Measurements from ENCODE around the gene ENPP1. TPM values are rescaled to one million over a fixed set of nuclear protein-coding genes. Genes with fewer than 3 reads are reported as not detected.

ENPP1 gene
- total RNA-seq, 1 experiment from 2014 or later = 29.7 TPM

DNA sequence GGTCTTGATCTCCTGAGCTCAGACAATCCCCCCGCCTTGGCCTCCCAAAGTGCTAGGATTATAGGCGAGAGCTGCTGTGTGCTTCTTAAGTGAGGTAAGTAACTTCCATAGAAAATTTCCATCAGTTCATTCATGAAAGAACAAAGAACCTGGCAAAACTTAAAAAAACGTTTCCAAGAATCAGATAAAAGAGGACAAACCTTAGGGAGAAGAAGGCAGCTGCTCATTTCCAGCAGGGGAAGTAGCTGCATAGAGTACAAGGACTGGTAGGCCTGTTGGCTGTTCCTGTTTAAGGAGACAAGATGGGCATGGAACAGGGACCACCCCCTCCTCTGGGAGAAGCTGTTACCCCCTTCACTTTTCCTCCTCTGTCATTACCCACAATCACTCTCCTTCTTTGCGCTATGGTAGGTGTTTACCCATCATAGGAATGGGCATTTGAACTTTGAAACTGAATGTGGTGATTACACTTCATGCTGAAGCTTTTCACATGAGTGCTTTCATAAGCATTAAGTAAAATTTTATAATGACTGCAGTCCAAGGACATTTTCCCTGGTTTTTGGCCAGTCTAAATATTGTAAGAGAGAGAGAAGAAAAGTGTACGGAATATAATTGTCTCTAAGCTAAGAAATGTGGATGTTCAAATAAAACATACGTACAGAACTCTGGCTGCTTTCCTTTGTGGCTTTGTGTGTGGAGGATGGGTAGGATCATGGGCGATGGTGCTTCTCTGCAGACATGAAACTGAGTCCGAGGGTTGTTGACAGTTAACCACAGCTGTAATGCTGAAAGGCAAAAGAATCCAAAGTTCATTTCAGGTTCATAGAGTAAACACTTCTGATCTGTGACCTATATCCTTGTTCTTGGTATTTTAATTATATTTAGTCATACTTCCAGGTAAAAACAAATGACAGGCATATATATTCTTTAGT lies 86.9 kb downstream of the ENPP1 start:
- peaks cover 60% of the 10 kb centered on the region for H3K36me3 Mint-ChIP-seq
- no peak overlapping the region for H3K4me3 Mint-ChIP-seq

DNA sequence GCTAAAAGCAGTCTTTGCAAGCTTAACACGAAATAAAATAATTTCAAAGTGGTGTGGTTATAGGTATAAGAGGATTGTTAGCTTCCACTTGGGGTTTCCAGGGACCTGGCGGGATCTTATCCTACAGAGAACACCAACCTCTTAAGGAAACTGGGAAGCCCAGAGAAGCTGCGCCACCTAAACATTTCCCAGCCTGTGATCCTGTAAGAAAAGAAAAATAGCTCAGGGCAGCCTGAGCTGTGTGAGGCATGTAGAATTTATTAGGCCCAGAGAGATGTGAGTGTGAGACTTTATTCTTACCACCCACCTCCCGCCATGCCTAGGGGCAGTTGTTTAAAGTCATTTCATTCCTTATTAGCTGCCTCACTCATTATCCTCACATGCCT lies 89.2 kb downstream of the ENPP1 start:
- ChIA-PET CTCF (interaction anchor here (1.1 kb wide), 1 partner anchor 13 kb away, joined by 3 read pairs; no protein-coding TSS in a partner anchor), POLR2A (no interaction called here)
- Mint-ChIP-seq H3K36me3 (peaks cover 45% of the 10 kb centered on the region), H3K4me3 (no peak overlapping the region), H3K9me3 (peaks cover 37% of the 10 kb centered on the region), H3K27ac (no peak overlapping the region), H3K4me1 (peaks cover 35% of the 10 kb centered on the region), H3K27me3 (ENCODE audit: low read depth) (peaks cover 2% of the 10 kb centered on the region; the same call in 1 of the 2 replicates)
- DNase-seq (ENCODE audit: low spot score) (no peak), ATAC-seq (no peak)
- TF ChIP-seq GABPB1 (CRISPR knock-in tag; IDR thresholded peaks at IDR 0.05) = no peak
- TF ChIP-seq, protein P1, sequence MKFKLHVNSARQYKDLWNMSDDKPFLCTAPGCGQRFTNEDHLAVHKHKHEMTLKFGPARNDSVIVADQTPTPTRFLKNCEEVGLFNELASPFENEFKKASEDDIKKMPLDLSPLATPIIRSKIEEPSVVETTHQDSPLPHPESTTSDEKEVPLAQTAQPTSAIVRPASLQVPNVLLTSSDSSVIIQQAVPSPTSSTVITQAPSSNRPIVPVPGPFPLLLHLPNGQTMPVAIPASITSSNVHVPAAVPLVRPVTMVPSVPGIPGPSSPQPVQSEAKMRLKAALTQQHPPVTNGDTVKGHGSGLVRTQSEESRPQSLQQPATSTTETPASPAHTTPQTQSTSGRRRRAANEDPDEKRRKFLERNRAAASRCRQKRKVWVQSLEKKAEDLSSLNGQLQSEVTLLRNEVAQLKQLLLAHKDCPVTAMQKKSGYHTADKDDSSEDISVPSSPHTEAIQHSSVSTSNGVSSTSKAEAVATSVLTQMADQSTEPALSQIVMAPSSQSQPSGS (CRISPR knock-in tag; IDR thresholded peaks at IDR 0.05; ENCODE audit: borderline replicate concordance, low read depth) = no peak
- TF ChIP-seq CREM (CRISPR knock-in tag; IDR thresholded peaks at IDR 0.05) = no peak
- TF ChIP-seq GRHL2 (CRISPR knock-in tag; IDR thresholded peaks at IDR 0.05; ENCODE audit: insufficient replicate concordance, severe bottlenecking) = no peak
- TF ChIP-seq, protein P2, sequence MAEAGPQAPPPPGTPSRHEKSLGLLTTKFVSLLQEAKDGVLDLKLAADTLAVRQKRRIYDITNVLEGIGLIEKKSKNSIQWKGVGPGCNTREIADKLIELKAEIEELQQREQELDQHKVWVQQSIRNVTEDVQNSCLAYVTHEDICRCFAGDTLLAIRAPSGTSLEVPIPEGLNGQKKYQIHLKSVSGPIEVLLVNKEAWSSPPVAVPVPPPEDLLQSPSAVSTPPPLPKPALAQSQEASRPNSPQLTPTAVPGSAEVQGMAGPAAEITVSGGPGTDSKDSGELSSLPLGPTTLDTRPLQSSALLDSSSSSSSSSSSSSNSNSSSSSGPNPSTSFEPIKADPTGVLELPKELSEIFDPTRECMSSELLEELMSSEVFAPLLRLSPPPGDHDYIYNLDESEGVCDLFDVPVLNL (CRISPR knock-in tag; IDR thresholded peaks at IDR 0.05; ENCODE audit: borderline replicate concordance, low read depth) = no peak
- TF ChIP-seq, protein P3, sequence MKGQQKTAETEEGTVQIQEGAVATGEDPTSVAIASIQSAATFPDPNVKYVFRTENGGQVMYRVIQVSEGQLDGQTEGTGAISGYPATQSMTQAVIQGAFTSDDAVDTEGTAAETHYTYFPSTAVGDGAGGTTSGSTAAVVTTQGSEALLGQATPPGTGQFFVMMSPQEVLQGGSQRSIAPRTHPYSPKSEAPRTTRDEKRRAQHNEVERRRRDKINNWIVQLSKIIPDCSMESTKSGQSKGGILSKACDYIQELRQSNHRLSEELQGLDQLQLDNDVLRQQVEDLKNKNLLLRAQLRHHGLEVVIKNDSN (CRISPR knock-in tag; IDR thresholded peaks at IDR 0.05) = no peak
- TF ChIP-seq OVOL2 (CRISPR knock-in tag; IDR thresholded peaks at IDR 0.05; ENCODE audit: borderline replicate concordance) = no peak
- no peak for TF ChIP-seq CREB1 (CRISPR knock-in tag; IDR thresholded peaks at IDR 0.05)
- no peak for TF ChIP-seq ZBTB21 (CRISPR knock-in tag; IDR thresholded peaks at IDR 0.05; ENCODE audit: borderline replicate concordance)
- TF ChIP-seq MYBL2 (CRISPR knock-in tag; IDR thresholded peaks at IDR 0.05) = no peak
- no peak for TF ChIP-seq ETV6 (CRISPR knock-in tag; IDR thresholded peaks at IDR 0.05)
- TF ChIP-seq, protein P4, sequence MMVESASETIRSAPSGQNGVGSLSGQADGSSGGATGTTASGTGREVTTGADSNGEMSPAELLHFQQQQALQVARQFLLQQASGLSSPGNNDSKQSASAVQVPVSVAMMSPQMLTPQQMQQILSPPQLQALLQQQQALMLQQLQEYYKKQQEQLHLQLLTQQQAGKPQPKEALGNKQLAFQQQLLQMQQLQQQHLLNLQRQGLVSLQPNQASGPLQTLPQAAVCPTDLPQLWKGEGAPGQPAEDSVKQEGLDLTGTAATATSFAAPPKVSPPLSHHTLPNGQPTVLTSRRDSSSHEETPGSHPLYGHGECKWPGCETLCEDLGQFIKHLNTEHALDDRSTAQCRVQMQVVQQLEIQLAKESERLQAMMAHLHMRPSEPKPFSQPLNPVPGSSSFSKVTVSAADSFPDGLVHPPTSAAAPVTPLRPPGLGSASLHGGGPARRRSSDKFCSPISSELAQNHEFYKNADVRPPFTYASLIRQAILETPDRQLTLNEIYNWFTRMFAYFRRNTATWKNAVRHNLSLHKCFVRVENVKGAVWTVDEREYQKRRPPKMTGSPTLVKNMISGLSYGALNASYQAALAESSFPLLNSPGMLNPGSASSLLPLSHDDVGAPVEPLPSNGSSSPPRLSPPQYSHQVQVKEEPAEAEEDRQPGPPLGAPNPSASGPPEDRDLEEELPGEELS (CRISPR knock-in tag; IDR thresholded peaks at IDR 0.05) = no peak
- no peak for TF ChIP-seq SP1 (CRISPR knock-in tag; conservative IDR thresholded peaks at IDR 0.05)

More for the DNA sequence above, 86.9 kb downstream of the ENPP1 start:
- Mint-ChIP-seq H3K27ac (no peak overlapping the region; the same call in 1 of the 2 replicates), H3K4me1 (peaks cover 21% of the 10 kb centered on the region), H3K27me3 (ENCODE audit: low read depth) (peaks cover 2% of the 10 kb centered on the region; the same call in 1 of the 2 replicates), H3K9me3 (peaks cover 33% of the 10 kb centered on the region)
- DNase-seq (ENCODE audit: low spot score) = no peak
- POLR2A ChIA-PET = interaction anchor here (0.7 kb wide), 1 partner anchor 24 kb away, joined by 4 read pairs; no protein-coding TSS in a partner anchor
- ATAC-seq = no peak; the same call in 1 of the 2 replicates
- CTCF ChIA-PET = interaction anchor here (1.2 kb wide), 1 partner anchor 15 kb away, joined by 3 read pairs; no protein-coding TSS in a partner anchor
- TF ChIP-seq ZNF263 (CRISPR knock-in tag; IDR thresholded peaks at IDR 0.05; ENCODE audit: low read depth) (no peak), GABPB1 (CRISPR knock-in tag; IDR thresholded peaks at IDR 0.05) (peak; percentile 58)

DNA sequence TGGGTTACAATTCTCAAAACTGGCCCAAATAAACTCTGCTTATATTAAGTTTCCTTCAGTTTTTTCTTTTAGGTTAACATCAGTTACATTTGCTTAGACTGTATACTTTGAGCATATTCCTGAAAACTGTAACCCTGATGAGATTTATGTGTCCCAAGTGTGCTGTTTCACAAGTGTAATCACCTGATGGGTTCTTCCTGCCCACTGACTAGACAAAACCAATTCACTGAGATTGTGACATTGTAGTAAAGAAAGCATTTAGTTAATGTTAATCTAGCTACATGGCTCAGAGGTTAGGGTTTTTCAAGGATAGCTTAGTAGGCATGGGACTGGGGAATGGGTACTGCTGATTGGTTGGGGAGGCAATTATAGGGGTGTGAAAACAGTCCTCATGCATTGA lies 89.8 kb downstream of the ENPP1 start:
- Mint-ChIP-seq H3K9me3 (peaks cover 37% of the 10 kb centered on the region), H3K4me1 (peaks cover 35% of the 10 kb centered on the region), H3K4me3 (no peak overlapping the region), H3K27ac (no peak overlapping the region), H3K36me3 (peaks cover 47% of the 10 kb centered on the region), H3K27me3 (ENCODE audit: low read depth) (peaks cover 2% of the 10 kb centered on the region; the same call in 1 of the 2 replicates)
- CTCF ChIA-PET = interaction anchor here (1.1 kb wide), 1 partner anchor 13 kb away, joined by 3 read pairs; no protein-coding TSS in a partner anchor
- POLR2A ChIA-PET = no interaction called here
- ATAC-seq = no peak
- no peak for DNase-seq (ENCODE audit: low spot score)
- TF ChIP-seq MYBL2 (CRISPR knock-in tag; IDR thresholded peaks at IDR 0.05) = no peak
- no peak for TF ChIP-seq FOXJ3 (CRISPR knock-in tag; IDR thresholded peaks at IDR 0.05; ENCODE audit: borderline replicate concordance)
- TF ChIP-seq, protein P2 (CRISPR knock-in tag; IDR thresholded peaks at IDR 0.05; ENCODE audit: borderline replicate concordance, low read depth) = no peak
- TF ChIP-seq, protein P3 (CRISPR knock-in tag; IDR thresholded peaks at IDR 0.05) = no peak
- TF ChIP-seq, protein P5, sequence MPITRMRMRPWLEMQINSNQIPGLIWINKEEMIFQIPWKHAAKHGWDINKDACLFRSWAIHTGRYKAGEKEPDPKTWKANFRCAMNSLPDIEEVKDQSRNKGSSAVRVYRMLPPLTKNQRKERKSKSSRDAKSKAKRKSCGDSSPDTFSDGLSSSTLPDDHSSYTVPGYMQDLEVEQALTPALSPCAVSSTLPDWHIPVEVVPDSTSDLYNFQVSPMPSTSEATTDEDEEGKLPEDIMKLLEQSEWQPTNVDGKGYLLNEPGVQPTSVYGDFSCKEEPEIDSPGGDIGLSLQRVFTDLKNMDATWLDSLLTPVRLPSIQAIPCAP (CRISPR knock-in tag; IDR thresholded peaks at IDR 0.05) = no peak
- no peak for TF ChIP-seq SOX15 (CRISPR knock-in tag; IDR thresholded peaks at IDR 0.05)

All from WTC11 (cell line).